LNCaP clone FGC (cell line): ENCODE results near the gene SPI1.

Experiments used
- DNase-seq: peaks from one replicate; pipeline ENCODE4 v3.0.0-alpha.2; 2011; ENCODE audit warnings: low read depth
- H3K4me3 ChIP-seq: 2 replicates; pipeline ENCODE4 v1.5.1; 2011; ENCODE audit warnings: mild to moderate bottlenecking, low read depth, low read length, control low read depth
- CTCF ChIP-seq: IDR thresholded peaks from 2 replicates; pipeline ENCODE4 v1.5.1; 2012; ENCODE audit warnings: mild to moderate bottlenecking; ENCODE audit not compliant: control insufficient read depth, insufficient read depth; ENCODE audit errors: extremely low read depth

Gene SPI1

DNA sequence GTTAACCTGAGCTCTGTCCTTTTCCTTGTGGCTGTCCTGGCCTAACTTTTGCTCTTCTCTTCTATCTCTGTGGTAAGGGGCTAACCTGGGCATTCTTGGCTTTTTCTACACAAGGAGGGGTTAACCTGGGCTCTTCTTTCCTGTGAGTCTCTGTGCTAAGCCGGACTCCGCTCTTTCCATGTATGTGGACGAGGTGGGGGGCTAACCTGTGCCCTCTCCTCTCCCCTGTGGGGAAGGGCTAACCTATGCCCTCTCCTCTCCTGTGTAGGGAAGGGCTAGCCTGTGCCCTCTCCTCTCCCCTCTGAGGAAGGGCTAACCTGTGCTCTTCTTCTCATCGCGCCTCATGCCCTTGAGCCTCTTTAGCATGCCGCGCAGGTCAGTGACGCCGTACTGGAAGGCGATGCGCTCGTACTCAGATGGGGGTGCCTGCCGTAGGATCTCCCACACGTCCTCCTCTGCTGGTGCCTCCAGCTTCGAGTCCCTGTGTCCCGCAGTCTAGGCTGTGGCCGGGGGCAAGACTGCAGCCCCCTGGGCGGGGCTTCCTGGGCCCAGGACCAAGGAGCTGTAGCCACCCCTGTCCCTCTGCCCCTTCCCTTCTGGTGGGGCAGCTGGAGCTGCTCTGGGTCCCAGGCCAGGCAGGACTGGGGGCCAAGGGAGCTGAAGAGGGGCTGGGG lies 32.3 kb downstream of the SPI1 start:
- H3K4me3 ChIP-seq = no peak overlapping the region
- DNase-seq = no peak
- no peak for TF ChIP-seq CTCF

- no peak overlapping the region for H3K4me3 ChIP-seq
- DNase-seq = no peak
- no peak for TF ChIP-seq CTCF
Observed at GRCh38 chr11:47342854-47343253, 35.5 kb downstream of the SPI1 start.

DNA sequence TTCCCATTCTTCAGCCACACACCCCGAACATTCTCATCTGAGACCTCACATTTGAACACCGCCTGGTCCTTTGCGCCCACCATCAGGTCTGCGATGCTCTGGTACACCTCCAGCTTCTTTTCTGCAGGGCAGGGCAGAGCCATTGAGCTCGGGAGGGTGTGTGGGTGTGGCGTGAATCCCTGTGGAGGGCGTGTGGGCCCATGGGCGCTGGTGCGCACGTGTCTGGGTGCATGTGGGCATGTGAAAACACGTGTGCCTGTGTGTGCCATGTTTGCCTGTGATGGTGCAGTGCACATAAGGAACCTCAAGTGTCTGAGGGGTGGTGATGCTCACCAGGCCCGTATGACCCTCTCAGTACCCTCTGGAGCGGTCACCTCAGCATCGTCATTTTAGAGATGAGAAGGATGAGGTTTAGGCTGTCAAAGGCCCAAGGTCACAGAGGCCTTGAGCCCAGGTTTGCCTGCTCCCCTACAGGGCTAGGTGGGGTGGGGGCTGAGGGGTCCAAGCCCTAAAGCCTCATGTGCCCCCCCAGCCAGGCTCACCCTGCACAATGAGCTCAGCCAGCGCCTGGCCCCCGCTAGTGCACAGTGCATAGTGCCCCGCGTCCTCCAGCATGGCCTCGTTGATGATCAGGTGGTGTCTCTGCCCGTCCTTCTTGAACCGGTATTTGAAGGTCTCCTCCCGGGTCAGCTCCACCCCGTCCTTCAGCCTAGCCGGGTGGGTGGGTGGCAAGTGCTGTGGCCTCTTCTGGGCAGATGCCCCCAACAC lies 36.1 kb downstream of the SPI1 start:
- no peak for DNase-seq
- TF ChIP-seq CTCF = no peak

DNA sequence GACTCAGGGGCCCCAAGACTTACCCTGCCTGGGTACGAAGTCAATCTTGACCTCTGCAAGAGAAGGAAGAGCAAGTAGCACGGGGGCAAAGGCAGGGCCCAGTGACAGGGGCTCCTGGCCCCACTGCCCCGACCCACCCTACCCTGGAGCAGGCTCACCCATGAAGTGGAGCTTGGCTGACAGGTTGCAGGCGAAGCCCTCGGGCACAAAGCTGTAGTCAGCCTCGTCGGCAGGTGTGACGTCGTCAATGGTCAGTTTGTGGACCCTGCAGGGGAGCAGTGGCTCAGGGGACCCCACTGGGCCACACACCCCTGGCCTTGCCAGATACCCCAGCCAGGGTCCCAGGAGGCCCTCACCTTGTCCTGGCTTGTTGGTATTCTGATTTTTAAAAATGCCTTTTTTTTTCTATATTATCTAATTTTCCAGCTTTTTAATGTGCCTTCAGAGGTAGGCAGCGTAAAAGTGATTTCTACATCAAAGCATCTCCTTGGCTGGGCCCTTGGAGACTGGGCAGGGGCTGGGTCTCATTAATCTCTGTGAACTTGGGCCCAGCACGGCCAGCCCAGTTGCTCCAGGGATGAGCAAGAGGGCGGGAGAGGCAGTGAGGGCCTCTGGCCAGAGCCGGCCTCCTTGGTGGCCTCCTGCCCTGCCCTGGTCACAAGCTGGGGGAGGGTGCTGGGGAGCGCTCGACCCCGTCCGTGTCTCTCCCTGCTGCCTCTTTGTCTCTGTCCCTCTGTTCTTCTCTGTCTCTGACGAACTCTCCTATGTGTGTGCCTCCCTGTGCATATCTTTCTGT lies 37.2 kb downstream of the SPI1 start:
- no peak for DNase-seq
- TF ChIP-seq CTCF = no peak

More for the DNA sequence above, 36.1 kb downstream of the SPI1 start:
- H3K4me3 ChIP-seq = no peak overlapping the region

GRCh38 chr11:47340010-47340409 lies 38.3 kb downstream of the SPI1 start:
- no peak overlapping the region for H3K4me3 ChIP-seq
- DNase-seq = no peak
- TF ChIP-seq CTCF = no peak

More for the DNA sequence above, 37.2 kb downstream of the SPI1 start:
- no peak overlapping the region for H3K4me3 ChIP-seq

- H3K4me3 ChIP-seq = no peak overlapping the region
- TF ChIP-seq CTCF = no peak
- DNase-seq = no peak
Observed at GRCh38 chr11:47338396-47339241, 39.7 kb downstream of the SPI1 start.
